Memory B cell (primary cell): Measurements from ENCODE around the gene OSBPL6.
A peak's percentile ranks its signal among the peaks of the same experiment; 100 is the strongest.

Experiments
- ATAC-seq: fragments of 150-1000 bp; cut with Tn5 transposase; 2 replicates; pipeline ENCODE4 v1.10.0; 2021; ENCODE audit warnings: low read depth, mild to moderate bottlenecking, moderate library complexity
- DNase-seq, 2 donors: peaks; one replicate each; pipeline ENCODE4 v3.0.0; 2022; ENCODE audit warnings: low spot score in 2 of 2
- H3K27ac Mint-ChIP-seq: one replicate; pipeline ENCODE4 v1.8.0; 2022; ENCODE audit warnings: mild to moderate bottlenecking, moderate library complexity, mixed read lengths
- H3K27me3 Mint-ChIP-seq: one replicate; pipeline ENCODE4 v1.8.0; 2022; ENCODE audit warnings: mixed read lengths
- H3K36me3 Mint-ChIP-seq: one replicate; pipeline ENCODE4 v1.8.0; 2022; ENCODE audit warnings: mild to moderate bottlenecking, mixed read lengths
- H3K4me1 Mint-ChIP-seq: one replicate; pipeline ENCODE4 v1.8.0; 2022; ENCODE audit warnings: mixed read lengths
- H3K4me3 Mint-ChIP-seq: one replicate; pipeline ENCODE4 v1.8.0; 2022; ENCODE audit warnings: mild to moderate bottlenecking, moderate library complexity, mixed read lengths
- H3K9me3 Mint-ChIP-seq: one replicate; pipeline ENCODE4 v1.8.0; 2022; ENCODE audit warnings: mixed read lengths

Gene OSBPL6

DNA sequence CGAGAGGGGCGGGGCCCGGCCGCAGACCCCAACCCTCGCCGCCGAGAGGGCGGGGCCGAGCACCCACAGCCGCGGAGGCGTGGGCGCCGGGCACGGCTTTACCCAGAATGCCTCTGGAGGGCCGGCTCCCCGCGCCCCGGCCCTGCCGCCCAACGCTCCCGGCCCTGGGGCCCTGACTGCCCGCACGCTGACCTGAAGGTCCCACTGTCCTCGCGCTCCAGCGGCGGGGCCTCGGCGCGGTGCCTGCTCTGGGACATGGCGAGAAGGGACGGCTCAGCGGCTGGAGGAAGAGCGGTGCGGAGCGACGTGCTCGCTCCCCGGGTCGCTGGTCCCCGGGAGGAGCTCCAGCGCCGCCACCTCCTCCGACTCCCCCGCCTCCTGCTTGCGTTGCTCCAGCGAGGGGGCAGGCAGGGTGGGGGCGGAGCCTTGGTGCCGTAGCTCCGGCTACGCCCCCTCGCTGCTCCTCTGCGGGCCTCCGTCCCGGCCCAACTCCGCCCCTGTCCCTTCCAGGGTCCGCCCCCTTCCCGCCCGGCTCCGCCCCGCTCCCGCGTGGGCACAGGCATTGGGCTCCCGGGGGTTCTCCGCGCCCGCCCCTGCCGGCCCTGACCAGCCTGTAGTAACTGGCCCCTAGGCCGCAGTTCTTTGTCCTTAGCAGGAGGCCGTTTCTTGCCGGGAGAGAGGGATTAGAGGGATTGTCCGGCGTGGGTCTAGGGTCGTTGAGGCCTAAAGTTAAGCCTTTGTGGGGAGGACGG, 256.6 kb downstream of the OSBPL6 start, which contains the start of the genes PJVK and PRKRA:
Gene PJVK, plus strand, starts transcription at position 605 of the 752 bp plus-strand sequence. CDS start 2,032 bp downstream, outside the sequence.
Gene PRKRA, minus strand, starts transcription at position 402 of the 752 bp plus-strand sequence. Its CDS starts 145 bp downstream, at position 257.
- Mint-ChIP-seq H3K4me1 (peaks cover 13% of the 10 kb centered on the region), H3K9me3 (no peaks in the 10 kb centered on the region), H3K36me3 (peaks cover 11% of the 10 kb centered on the region), H3K27me3 (no peaks in the 10 kb centered on the region), H3K27ac (peak within 1 kb of the TSS; percentile 96), H3K4me3 (peak within 1 kb of the TSS; percentile 91)
- peak; percentile 93 to 94 for DNase-seq
- ATAC-seq = peak; percentile 80

DNA sequence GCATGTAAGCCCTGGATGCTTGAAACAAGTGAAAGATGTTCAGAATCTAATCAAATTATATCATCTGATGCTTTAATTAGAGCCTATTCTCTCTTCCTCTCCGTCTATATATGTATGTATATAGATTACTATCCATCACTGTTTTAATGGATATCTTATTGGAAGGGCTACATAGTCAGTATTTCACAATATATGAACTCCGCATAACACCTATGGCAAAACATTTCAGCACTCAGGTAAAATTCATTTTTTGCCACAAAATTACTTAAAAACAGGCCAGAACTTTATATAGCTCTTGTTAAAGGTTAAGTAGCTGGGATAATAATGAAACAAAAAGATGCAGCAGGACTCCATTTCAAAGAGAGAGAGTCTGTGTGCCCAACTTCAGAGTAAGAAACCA, 258.0 kb downstream of the OSBPL6 start:
- Mint-ChIP-seq H3K27ac (no peak overlapping the region), H3K27me3 (no peaks in the 10 kb centered on the region), H3K4me1 (peaks cover 13% of the 10 kb centered on the region), H3K4me3 (peak overlapping the region; percentile 11), H3K9me3 (no peaks in the 10 kb centered on the region), H3K36me3 (peaks cover 10% of the 10 kb centered on the region)
- DNase-seq (no peak), ATAC-seq (no peak)
